CD14-positive monocyte (primary cell): ENCODE results near the gene GNAS. TPM values are rescaled to one million over a fixed set of nuclear protein-coding genes. Genes with fewer than 3 reads are reported as not detected.

Experiments used
- DNase-seq, 3 donors: peaks; one replicate each; pipeline ENCODE4 v3.0.0-alpha.2; 2011 to 2022
- H2AFZ ChIP-seq: 2 replicates; pipeline ENCODE4 v1.6.0; 2012; ENCODE audit warnings: mild to moderate bottlenecking, low read depth, low read length, inconsistent platforms; ENCODE audit not compliant: insufficient read depth, poor library complexity, severe bottlenecking
- H3K27ac ChIP-seq, 2 donors: 1 replicate in 1 of 2; 2 replicates in 1 of 2; pipeline ENCODE4 v1.5.1; 2012 to 2013; ENCODE audit warnings: low read length in 2 of 2, control low read depth in 1 of 2, inconsistent platforms in 1 of 2, low read depth in 1 of 2, mild to moderate bottlenecking in 1 of 2
- H3K27me3 ChIP-seq, 2 donors: one replicate each; pipeline versions ENCODE4 v1.6.0 to v1.6.1; 2011 to 2013; ENCODE audit warnings: low read length in 2 of 2; ENCODE audit not compliant: control insufficient read depth in 2 of 2, insufficient read depth in 2 of 2
- H3K36me3 ChIP-seq, 2 donors: replicated peaks in 1 of 2; 1 replicate in 1 of 2; 2 replicates in 1 of 2; pipeline versions ENCODE4 v1.5.1 to v1.6.1; 2012 to 2013; ENCODE audit warnings: low read length in 2 of 2, control low read depth in 1 of 2, inconsistent platforms in 1 of 2, mild to moderate bottlenecking in 1 of 2; ENCODE audit not compliant: insufficient read depth in 2 of 2, control insufficient read depth in 1 of 2
- H3K4me1 ChIP-seq, 2 donors: 1 replicate in 1 of 2; 2 replicates in 1 of 2; pipeline versions ENCODE4 v1.5.1 to v1.6.1; 2012 to 2013; ENCODE audit warnings: low read length in 2 of 2, control low read depth in 1 of 2, inconsistent platforms in 1 of 2, mild to moderate bottlenecking in 1 of 2, moderate library complexity in 1 of 2; ENCODE audit not compliant: insufficient read depth in 2 of 2, control insufficient read depth in 1 of 2
- H3K4me2 ChIP-seq: replicated peaks from 2 replicates; pipeline ENCODE3; 2012; ENCODE audit warnings: low read length, moderate library complexity, mild to moderate bottlenecking; ENCODE audit not compliant: poor library complexity, severe bottlenecking; ENCODE audit errors: extremely low read depth
- H3K4me3 ChIP-seq, 3 experiments: fragments of 200-600 bp in 1 of 3; sonication (generic) in 1 of 3; replicated peaks in 1 of 3; 1 replicate in 2 of 3; 2 replicates in 1 of 3; pipeline ENCODE4 v1.5.1; 2011 to 2013; ENCODE audit warnings: low read length in 3 of 3, mild to moderate bottlenecking in 3 of 3, control low read depth in 2 of 3, low read depth in 2 of 3, inconsistent platforms in 1 of 3, moderate library complexity in 1 of 3
- H3K79me2 ChIP-seq: 2 replicates; pipeline ENCODE4 v1.6.0; 2012; ENCODE audit warnings: mild to moderate bottlenecking, control low read depth, inconsistent platforms, low read length, moderate library complexity; ENCODE audit not compliant: insufficient read depth
- H3K9ac ChIP-seq: 2 replicates; pipeline ENCODE4 v1.6.0; 2017; ENCODE audit warnings: low read length, mild to moderate bottlenecking; ENCODE audit not compliant: insufficient read depth, poor library complexity, severe bottlenecking
- H3K9me3 ChIP-seq, 2 donors: replicated peaks in 1 of 2; 1 replicate in 1 of 2; 2 replicates in 1 of 2; pipeline versions ENCODE4 v1.5.1 to v1.6.1; 2012 to 2013; ENCODE audit warnings: low read length in 2 of 2, control low read depth in 1 of 2; ENCODE audit not compliant: control insufficient read depth in 1 of 2, insufficient read depth in 1 of 2
- H4K20me1 ChIP-seq: 2 replicates; pipeline ENCODE4 v1.6.0; 2012; ENCODE audit warnings: mild to moderate bottlenecking, low read length, control low read depth, moderate library complexity; ENCODE audit not compliant: insufficient read depth
- H3K27ac Mint-ChIP-seq, 7 donors: one replicate each; pipeline ENCODE4 v1.8.0; 2020; ENCODE audit warnings: mild to moderate bottlenecking in 7 of 7, mixed read lengths in 7 of 7, moderate library complexity in 6 of 7, inconsistent platforms in 2 of 7
- H3K27me3 Mint-ChIP-seq, 3 donors: one replicate each; pipeline ENCODE4 v1.8.0; 2021 to 2022; ENCODE audit warnings: low read depth in 3 of 3, mild to moderate bottlenecking in 3 of 3, mixed read lengths in 3 of 3, moderate library complexity in 3 of 3, inconsistent platforms in 1 of 3
- H3K36me3 Mint-ChIP-seq, 2 donors: one replicate each; pipeline ENCODE4 v1.8.0; 2020; ENCODE audit warnings: mixed read lengths in 2 of 2, inconsistent platforms in 1 of 2, mild to moderate bottlenecking in 1 of 2
- H3K4me1 Mint-ChIP-seq: one replicate; pipeline ENCODE4 v1.8.0; 2020; ENCODE audit warnings: mild to moderate bottlenecking, mixed read lengths
- H3K4me3 Mint-ChIP-seq, 2 donors: one replicate each; pipeline ENCODE4 v1.8.0; 2020; ENCODE audit warnings: mild to moderate bottlenecking in 2 of 2, mixed read lengths in 2 of 2, moderate library complexity in 1 of 2
- H3K9me3 Mint-ChIP-seq, 7 donors: one replicate each; pipeline ENCODE4 v1.8.0; 2020 to 2022; ENCODE audit warnings: mixed read lengths in 7 of 7, mild to moderate bottlenecking in 6 of 7, moderate library complexity in 6 of 7, inconsistent platforms in 2 of 7
- WGBS: methylation state at CpG from one replicate; pipeline ENCODE4 v1.1.5; 2013; ENCODE audit warnings: missing lambda C conversion rate; ENCODE audit not compliant: insufficient coverage; 5-methylcytosine and 5-hydroxymethylcytosine counted together
- intact Hi-C, 2 donors: fragments of 100-400 bp; cut with micrococcal nuclease; formaldehyde crosslinking; loops; one replicate each; pipeline versions ENCODE4 v1.15.0 to v1.15.1; 2023
- polyA plus RNA-seq, 3 donors: library from polyadenylated mRNA; depleted of rRNA in 1 of 3; unstranded in 2 of 3; stranded (reverse) in 1 of 3; fragments of 300-500 nt in 2 of 3; fragments of >200 nt in 1 of 3; fragmentation: Illumina TruSeq in 2 of 3; gene quantifications; 1 replicate in 2 of 3; 2 replicates in 1 of 3; pipeline ENCODE4 v1.2.3, GENCODE V29; 2012 to 2021
- TF ChIP-seq, protein P1 (sequence below): fragments of 200-600 bp; IDR thresholded peaks from one replicate; pipeline ENCODE4 v1.8.0; 2022; ENCODE audit warnings: antibody characterized with exemption, mild to moderate bottlenecking

GNAS gene
- polyA plus RNA-seq, 3 donors, result 109 to 1,105 (median 124) TPM

DNA sequence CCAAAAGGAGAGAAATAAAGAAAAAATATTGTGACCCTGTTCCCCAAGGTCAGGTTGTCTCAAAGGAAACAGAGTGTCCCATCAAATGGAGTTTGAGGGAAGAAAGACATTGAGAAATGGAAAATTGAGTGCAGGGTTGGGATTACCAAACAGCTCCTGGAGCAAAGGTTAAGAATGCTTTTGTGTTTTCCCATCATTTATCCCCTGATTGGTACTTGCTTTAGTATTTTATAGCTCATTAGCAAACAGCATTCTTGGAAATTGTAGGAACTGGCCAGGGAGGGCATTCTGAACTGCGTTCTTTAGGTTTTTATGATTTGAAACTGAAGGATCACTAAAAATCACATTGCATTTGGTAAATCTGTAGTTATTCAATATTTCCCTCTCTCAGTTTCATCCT, 69.5 kb downstream of the GNAS start:
- Mint-ChIP-seq H3K36me3 (no peaks in the 10 kb centered on the region), H3K27ac (no peak overlapping the region), H3K4me3 (no peak overlapping the region), H3K9me3 (peaks cover 0 to 5% (median 0%) of the 10 kb centered on the region in 7 donors), H3K4me1 (peaks cover 8% of the 10 kb centered on the region), H3K27me3 (peaks cover 0 to 2% (median 0%) of the 10 kb centered on the region in 3 donors)
- WGBS, result no CpG with 5 or more reads among the region's 1 CpG
- no peak overlapping the region for H2AFZ ChIP-seq
- intact Hi-C loops, result loop anchor here in 1 of 2 donors (5.0 kb wide), 1 partner anchor 50 kb away; no protein-coding TSS in a partner anchor
- H4K20me1 ChIP-seq, result no peaks in the 10 kb centered on the region
- TF ChIP-seq, protein P1, sequence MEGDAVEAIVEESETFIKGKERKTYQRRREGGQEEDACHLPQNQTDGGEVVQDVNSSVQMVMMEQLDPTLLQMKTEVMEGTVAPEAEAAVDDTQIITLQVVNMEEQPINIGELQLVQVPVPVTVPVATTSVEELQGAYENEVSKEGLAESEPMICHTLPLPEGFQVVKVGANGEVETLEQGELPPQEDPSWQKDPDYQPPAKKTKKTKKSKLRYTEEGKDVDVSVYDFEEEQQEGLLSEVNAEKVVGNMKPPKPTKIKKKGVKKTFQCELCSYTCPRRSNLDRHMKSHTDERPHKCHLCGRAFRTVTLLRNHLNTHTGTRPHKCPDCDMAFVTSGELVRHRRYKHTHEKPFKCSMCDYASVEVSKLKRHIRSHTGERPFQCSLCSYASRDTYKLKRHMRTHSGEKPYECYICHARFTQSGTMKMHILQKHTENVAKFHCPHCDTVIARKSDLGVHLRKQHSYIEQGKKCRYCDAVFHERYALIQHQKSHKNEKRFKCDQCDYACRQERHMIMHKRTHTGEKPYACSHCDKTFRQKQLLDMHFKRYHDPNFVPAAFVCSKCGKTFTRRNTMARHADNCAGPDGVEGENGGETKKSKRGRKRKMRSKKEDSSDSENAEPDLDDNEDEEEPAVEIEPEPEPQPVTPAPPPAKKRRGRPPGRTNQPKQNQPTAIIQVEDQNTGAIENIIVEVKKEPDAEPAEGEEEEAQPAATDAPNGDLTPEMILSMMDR, result no peak
- no peak overlapping the region for H3K27ac ChIP-seq
- no peaks in the 10 kb centered on the region for H3K79me2 ChIP-seq
- H3K4me1 ChIP-seq, result peaks cover 0 to 7% of the 10 kb centered on the region in 2 donors
- DNase-seq, result no peak
- H3K4me3 ChIP-seq, result no peak overlapping the region
- H3K27me3 ChIP-seq, result no peaks in the 10 kb centered on the region
- no peak overlapping the region for H3K9ac ChIP-seq
- no peaks in the 10 kb centered on the region for H3K9me3 ChIP-seq
- no peak overlapping the region for H3K4me2 ChIP-seq
- H3K36me3 ChIP-seq, result no peaks in the 10 kb centered on the region

DNA sequence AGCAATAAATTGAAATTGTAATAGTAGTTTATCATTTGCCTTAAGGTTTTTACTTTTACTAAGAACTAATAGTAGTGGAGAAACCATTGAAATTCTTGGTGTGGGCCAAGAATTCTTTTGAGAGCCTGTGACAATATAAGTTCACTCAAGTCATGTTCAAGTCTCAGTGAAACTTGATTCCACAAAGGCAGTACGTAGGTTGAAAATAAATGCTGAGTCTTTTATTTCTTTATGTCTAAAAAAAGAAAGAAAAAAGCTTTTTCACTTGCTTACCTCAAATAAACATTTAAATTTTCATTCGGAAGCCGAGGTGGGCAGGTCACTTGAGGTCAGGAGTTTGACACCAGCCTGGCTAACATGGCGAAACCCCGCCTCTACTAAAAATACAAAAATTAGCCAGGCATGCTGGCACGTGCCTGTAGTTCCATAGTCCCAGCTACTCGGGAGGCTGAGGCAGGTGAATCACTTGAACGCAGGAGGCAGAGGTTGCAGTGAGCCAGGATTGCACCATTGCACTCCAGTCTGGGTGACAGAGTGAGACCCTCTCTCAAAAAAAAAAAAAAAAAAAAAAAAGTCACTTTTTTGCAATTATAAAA, 70.7 kb downstream of the GNAS start:
- no peak overlapping the region for H2AFZ ChIP-seq
- H3K9ac ChIP-seq, result no peak overlapping the region
- WGBS, result 100% methylated on average over 3 of the region's 8 CpGs
- TF ChIP-seq, protein P1, result no peak
- H4K20me1 ChIP-seq, result no peaks in the 10 kb centered on the region
- Mint-ChIP-seq H3K27ac (no peak overlapping the region), H3K4me3 (no peak overlapping the region), H3K27me3 (peaks cover 0 to 2% (median 0%) of the 10 kb centered on the region in 3 donors), H3K4me1 (peaks cover 8% of the 10 kb centered on the region), H3K36me3 (no peaks in the 10 kb centered on the region), H3K9me3 (peaks cover 0 to 5% (median 0%) of the 10 kb centered on the region in 7 donors)
- intact Hi-C loops, result loop anchor here in 1 of 2 donors (5.0 kb wide), 1 partner anchor 49 kb away; no protein-coding TSS in a partner anchor
- no peaks in the 10 kb centered on the region for H3K9me3 ChIP-seq
- no peaks in the 10 kb centered on the region for H3K79me2 ChIP-seq
- H3K27me3 ChIP-seq, result no peaks in the 10 kb centered on the region
- no peaks in the 10 kb centered on the region for H3K36me3 ChIP-seq
- DNase-seq, result no peak
- peaks cover 0 to 5% of the 10 kb centered on the region in 2 donors for H3K4me1 ChIP-seq
- no peak overlapping the region for H3K4me2 ChIP-seq
- H3K27ac ChIP-seq, result no peak overlapping the region
- no peak overlapping the region for H3K4me3 ChIP-seq
